ENCODE measurements around the gene VWA8.
"Not testable (repeated sequence)": the region's sequence is repeated elsewhere in the genome, so short reads cannot be mapped to it uniquely, and the experiment has no call there.

The VWA8 gene

DNA sequence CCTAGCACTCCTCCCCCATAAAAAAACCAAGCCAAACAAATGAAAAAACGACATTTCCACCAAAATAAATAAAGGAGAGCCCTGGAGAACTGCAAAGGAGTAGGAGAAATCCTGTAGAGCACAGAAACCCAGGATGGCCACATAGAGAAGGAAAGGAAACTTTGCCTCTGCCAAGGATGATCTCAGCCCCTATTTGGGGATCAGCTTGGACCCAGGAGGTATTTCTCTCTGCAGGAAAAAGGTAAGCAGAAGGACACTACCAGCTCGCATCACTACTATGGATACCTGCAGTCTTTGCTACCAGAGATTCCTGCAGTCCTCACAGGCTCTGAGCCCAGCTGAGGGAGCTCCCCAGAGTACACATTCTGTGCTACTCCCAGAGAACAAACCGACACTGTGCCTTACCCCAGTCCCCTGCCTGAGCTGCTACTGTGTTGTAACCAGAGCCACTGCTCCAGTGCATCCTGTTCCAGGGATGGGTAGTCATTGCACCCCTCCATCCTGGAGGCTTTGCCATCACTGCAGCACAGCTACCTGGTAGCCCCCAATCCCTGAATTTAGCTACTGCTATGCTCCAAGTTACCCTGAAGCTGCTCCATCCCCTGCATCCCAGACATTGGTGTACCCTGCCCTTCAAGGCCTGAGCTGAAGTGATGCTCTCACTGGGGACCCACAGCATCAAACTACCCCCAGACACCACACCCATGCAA lies 41.7 kb downstream of the VWA8 start:
- DNase-seq, result no peak

DNA sequence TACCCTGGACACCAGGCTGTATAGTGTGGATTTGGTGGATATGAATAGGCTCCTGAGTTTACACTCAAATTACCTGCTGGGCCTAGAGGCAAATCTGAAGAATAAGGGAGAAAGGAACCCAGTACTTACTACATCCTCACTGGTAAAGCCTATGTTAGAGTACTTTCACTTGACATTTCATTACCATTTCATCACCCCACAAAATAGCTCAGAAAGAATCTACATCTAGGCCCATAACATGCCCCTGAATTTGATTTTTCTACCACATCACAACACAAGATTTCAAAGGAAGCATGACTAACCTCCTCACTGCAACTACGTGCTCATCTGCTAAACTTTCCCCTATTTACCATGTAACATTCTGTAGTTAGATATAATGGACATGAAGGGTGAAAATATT lies 43.3 kb downstream of the VWA8 start:
- no peak for DNase-seq

DNA sequence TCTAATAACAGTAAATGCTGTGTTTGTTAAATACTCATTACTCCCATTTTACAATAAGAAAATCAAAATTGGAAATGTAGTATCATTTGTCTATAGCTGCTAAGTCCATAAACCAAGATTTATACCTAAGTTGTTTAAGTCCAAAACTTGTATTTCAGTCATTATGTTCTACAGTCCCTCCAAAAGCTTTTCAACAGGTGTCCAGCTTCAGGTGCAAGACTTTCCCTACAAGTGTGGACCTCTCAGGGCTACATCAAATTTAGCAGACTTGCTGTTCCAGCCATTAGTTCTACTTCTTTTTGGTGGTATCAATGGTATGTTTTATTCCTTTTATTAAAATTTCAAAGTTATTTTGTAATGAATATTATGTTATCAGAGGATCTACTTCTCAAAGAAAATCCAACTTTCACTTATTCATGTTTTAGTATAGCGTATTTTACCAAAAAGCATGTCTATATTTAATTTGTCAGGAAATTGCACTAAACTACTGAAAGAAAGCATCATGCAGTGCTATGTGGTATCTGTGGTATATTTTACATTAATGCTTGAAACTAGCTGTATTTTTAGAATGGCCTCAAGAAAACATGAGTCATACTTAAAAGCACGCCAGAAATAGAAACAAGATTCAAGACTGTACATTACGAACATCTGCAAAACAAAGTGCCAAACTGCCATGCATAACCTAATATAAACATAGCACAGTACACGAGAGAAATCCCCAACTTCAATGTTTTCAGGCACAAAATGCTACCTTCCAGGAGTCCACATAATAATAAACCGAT lies 44.5 kb downstream of the VWA8 start:
- no peak for DNase-seq

DNA sequence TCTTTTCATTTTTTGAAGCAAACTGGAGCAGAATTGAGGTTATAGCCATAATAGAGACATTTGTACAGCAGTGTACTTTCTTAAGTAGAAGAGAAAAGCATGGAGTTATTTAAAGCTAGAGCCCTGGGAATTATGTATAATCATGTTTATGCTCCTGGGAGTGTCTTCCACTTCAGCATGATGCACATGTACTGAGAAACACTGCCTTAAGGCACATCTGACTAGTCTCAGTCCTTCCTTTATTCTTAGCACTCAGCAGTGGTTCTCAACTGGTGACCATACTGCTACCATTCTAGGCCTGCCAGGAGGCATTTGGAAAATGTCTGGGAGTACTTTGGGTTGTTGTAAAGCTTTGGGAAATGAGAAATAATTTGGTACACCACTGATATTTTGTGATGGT lies 45.8 kb downstream of the VWA8 start:
- no peak for DNase-seq

DNA sequence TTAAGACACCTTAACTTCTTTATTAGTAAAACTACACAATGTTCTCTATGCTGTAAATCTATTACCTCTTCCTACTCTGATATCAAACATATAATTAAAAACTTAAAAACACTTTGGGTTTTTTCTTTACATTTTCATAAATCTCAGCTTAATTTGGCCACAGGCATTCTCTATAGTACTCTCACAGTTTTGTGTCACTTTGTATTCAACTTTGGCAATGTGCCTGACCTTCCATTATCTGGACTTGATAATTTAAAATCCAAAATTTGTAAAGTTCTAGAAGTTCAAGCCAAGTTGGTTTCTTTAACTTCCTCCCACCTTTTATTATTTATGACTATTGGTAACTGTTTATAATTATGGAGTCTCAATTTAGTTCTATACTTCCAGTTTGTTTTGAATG lies 46.4 kb downstream of the VWA8 start:
- no peak for DNase-seq

DNA sequence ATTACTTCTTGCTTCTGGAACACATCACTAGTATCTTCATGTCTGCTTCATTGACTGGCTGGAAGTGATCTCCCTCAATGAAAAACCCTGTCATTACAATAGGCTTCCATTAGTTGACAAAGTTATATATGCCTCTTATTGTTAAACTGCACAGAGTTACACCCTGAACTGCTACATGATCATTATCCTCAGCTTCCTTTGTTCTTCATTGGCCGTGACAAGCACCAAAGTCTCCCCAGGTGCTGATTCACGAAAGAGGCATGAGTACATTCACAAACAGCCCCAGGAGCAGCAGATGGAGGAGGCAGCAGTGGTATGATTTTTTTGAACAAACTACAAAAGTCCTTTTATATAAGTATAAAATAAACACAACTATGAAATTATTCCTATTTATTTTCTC lies 51.4 kb downstream of the VWA8 start:
- DNase-seq, result no peak

DNA sequence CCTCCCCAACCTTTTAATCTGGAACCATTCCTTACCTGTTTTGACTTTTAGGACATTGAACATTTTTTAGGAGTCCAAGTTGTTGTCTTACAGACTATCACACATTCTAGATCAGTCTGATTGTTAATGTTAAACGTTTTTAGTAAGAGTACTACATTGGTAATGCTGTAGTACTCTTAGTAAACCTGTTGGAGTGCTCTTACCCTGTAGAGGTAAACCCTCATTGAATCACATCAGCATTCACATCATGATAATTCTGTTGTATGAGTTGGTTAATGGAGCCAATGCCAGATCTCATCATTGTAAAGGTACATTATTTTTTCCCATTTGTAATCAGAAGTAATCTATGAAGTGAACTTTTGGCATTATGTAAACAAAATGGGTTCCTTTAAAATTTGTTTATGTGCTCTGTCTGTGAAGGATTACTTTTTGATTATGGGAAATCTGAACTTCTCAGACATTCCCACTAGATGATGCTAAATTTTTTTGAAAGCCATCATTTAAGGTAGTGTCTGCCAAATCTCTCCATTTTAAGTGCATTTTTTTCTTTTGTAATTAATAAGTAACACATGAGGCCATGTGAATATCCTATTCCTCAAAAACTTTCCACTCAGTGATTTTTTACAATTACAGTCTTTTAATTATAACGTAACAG lies 55.2 kb downstream of the VWA8 start:
- no peak for DNase-seq

DNA sequence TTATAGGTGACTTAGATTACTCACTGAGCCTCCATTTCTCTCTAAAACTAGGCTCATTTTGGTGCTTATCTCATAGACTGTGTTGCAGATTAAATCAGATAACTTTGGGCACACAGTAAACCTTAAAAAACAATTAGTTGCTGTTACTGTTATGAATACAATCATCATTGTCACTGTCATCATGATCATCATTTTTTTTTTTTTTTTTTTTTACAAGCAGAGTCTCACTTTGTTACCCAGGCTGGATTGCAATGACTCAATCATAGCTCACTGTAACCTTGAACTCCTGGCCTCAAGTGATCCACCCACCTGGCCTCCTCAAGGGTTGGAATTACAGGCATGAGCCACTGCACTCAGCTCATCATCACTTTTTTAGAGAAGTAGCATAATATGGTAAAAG lies 60.0 kb downstream of the VWA8 start:
- no peak for DNase-seq

DNA sequence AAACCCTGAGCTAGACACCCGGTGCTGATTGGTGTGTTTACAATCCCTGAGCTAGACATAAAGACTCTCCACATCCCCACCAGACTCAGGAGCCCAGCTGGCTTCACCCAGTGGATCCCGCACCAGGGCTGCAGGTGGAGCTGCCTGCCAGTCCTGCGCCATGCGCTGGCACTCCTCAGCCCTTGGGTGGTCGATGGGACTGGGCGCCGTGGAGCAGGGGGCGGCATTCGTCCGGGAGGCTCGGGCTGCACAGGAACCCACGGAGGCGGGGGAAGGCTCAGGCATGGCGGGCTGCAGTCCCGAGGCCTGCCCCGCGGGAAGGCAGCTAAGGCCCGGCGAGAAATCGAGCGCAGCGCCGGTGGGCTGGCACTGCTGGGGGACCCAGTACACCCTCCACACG lies 62.5 kb downstream of the VWA8 start:
- DNase-seq, result not testable (repeated sequence)

DNA sequence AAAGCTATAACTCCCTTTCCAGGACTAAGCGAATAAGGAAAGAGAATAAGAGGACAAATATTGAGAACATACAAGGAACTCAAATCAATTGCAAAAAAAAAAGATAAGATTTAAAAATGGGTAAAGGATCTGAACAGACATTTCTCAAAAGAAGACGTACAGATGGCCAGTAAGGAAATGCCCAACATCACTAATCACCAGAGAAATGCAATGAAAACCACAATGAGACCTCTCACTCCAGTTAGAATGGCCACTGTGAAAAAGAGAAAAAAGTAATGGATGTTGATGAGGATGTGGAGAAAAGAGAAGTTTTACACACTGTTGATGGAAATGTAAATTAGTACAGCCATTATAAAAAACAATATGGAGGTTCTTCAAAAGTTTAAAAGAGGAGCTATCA lies 63.8 kb downstream of the VWA8 start:
- no peak for DNase-seq

DNA sequence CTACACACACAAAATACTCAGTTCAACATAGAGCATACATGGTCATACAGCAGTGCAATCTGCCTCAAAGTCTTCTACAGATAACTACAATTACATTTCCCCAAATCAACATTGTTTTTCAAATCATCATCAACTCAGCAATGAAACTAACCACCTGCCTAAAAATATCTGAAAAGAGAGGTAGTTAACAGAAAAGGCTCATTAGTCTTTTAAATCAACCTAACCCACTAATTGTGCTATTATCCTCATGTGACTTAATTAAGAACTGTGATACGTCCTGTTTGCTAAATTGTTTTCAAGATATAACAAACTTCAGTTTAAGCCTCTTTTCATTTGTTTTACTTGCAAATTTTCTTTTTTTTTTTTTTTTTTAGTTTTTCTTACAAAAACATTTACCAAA lies 65.4 kb downstream of the VWA8 start:
- no peak for DNase-seq

DNA sequence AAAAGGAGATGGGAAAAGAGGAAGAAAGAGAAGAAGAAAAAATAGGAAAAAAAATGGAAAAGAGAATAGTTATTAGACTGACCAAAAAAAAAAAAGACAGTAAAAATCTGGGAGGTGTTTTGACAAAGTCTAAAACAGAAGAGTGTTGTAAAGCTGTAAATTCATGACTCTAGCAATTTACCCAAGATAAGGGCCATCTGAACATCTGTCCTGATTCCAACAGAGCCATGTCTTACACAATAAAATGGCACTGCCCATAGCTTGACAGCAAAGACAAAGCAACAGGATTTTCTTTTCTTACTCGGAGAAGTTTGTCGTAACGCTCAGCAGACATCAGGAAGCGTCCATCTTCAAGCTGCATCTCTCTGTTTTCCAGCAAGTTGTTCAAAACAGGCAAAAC lies 69.8 kb downstream of the VWA8 start:
- no peak for DNase-seq

DNA sequence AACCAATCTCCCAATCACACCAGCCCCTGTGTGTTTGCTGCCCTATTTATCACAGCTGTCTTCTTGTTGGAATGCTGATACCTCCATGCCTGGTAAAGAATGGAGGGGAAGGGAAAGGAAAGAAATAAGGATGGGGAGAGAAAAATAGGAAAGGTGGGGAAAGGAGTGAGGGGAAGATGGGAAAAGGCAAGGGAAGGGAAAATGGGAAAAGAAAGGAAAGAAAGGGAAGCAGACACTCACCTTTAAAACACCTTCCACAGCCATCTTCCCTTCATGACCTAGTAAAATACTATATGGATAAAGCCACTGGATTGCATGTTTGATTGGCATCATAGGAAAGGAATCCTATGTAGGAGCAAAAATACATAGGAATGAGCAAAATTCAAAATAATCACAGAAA lies 77.8 kb downstream of the VWA8 start:
- DNase-seq, result no peak

DNA sequence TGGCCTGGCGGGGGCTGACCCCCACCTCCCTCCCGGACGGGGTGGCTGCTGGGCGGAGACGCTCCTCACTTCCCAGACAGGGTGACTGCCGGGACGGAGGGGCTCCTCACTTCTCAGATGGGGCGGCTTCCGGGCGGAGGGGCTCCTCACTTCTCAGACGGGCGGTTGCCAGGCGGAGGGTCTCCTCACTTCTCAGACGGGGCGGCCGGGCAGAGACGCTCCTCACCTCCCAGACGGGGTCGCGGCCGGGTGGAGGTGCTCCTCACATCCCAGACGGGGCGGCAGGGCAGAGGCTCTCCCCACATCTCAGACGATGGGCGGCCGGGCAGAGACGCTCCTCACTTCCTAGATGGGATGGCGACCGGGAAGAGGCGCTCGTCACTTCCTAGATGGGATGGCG lies 79.0 kb downstream of the VWA8 start:
- not testable (repeated sequence) for DNase-seq

DNA sequence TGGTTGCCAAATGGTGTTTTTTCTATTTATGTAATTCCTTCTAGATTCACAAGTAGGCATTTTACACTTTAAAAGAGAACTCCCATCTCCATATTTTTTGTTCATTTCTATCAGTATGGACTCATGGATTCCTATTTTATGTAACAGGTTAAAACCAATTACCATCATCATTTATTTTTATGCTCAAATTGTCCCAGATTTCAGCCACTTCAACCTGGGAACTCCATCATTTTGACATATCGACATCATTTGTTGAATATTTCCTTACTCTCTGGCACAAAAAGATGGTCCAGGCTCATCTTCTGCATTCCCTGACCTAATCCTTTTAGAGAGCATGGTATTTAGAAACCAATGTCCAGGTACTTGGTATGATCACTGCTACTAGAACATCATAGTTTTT lies 79.9 kb downstream of the VWA8 start:
- no peak for DNase-seq

DNA sequence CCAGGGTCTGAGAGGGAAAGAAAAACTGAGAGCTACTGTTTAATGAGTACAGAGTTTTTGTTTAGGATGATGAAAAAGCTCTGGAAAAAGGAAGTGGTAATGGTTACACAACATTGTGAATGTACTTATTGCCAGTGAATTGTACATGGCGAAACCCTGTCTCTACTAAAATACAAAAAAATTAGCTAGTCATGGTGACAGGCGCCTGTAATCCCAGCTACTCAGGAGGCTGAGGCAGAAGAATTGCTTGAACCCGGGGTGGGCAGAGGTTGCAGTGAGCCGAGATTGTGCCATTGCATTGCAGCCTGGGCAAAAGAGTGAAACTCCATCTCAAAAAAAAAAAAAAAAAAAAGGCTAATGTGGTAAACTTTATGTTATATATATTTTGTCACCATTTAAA lies 96.3 kb downstream of the VWA8 start:
- DNase-seq, result no peak

DNA sequence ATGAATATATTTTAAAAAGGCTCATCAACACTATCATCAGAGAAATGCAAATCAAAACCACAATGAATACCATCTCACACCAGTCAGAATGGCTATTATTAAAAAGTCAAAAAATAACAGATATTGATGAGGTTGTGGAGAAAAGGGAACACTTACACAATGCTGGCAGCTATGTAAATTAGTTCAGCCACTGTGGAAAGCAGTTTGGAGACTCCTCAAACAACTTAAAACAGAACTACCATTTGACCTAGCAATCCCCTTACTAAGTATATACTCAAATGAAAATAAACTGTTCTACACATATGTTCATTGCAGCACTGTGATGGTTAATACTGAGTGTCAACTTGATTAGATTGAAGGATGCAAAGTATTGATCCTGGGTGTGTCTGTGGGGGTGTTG lies 98.2 kb downstream of the VWA8 start:
- not testable (repeated sequence) for DNase-seq

DNA sequence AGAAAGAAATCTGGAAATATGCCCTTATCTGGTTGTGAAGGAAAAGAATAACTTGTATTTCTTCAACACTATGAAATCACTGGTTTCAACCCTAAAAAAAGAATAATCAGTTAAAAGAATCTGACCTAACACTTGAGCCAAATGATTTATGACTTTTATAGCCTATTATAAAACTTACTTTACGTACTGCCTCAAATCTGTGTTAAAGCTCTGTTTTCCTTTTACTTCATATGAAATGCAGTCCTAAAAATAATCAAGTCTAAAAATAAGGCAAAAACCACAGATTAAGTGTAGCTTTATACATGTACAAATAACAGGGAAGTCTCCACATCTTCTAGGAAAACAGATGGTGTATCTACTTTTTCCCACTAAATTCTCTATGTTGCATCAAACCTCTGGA lies 101.3 kb downstream of the VWA8 start:
- DNase-seq, result no peak

DNA sequence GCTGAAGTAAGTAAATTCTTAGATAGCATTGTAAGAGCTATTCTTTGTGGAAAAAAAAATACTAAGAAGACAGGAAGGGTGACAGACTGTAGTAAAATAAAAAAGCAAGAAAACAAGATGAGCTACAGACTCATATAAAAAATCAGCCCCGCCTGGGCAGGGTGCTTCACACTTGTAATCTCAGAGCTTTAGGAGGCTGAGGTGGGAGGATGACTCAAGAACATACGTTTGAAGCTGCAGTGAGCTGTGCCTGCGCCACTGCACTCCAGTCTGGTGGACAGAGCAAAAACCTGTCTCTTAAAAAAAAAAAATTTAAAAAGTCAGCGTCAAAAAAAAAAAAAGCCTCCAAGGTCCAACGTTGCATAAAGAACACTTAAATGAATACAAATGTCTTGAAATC lies 102.1 kb downstream of the VWA8 start:
- DNase-seq, result no peak

DNA sequence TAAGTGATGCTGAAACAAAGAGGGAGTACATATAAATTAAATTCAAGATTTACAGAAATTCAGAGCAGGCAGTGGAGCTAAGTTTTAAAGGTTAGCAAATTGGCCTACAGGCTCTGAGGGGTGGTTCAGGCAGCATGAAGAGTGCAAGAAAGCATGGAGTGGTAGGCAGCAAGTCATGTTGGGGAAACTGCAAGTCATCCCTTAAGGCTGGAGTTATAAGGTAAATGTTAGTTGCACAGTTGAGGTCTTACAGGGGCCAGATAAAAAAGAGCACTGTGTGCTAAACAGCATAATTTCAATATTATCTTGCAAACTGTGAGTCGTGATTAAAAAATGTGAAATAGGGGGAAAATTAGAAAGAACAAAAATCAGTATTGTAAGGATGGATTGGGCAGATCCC lies 106.2 kb downstream of the VWA8 start:
- DNase-seq, result no peak

DNA sequence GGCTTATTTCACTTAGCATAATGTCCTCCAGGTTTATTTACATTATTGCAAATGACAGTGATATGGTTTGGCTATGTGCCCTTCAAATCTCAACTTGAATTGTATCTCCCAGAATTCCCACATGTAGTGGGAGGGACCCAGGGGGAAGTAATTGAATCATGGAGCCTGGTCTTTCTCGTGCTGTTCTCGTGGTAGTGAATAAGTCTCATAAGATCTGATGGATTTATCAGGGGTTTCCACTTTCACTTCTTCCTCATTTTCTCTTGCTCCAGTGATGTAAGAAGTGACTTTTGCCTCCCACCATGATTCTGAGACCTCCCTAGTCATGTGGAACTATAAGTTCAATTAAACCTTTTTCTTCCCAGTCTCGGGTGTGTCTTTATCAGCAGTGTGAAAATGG lies 109.6 kb downstream of the VWA8 start:
- DNase-seq, result no peak

DNA sequence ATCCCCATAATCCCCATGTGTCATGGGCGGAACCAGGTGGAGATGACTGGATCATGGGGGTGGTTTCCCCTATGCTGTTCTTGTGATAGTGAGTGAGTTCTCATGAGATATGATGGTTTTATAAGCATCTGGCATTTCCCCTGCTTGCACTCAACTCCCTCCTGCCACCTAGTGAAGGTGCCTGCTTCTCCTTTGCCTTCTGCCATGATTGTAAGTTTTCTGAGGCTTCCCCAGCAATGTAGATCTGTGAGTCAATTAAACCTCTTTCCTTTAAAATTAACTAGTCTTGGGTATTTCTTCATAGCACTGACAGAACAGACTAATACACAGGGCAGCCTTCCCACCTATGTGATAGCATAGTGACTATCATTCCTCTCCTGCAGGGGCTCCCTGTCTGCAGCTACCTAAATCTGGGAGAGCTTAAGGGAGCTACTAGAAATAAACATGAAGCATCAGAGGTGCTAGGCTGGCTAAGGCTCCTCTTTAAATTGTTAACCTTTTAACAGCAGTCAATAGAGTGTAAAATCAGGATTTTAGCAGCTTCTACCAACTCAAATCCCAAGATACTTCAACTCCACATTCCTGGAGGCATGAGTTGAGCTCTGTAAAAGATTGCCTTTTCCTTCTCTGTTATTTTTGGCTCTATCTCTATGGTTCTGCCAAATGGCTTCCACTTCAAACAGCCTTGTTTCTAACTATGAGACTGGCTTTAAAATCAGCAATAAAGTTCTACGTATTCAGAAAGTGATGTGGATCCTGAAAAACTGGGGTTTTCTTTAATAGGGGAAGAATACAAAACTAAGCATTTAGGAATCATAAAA lies 112.3 kb downstream of the VWA8 start:
- no peak for DNase-seq

DNA sequence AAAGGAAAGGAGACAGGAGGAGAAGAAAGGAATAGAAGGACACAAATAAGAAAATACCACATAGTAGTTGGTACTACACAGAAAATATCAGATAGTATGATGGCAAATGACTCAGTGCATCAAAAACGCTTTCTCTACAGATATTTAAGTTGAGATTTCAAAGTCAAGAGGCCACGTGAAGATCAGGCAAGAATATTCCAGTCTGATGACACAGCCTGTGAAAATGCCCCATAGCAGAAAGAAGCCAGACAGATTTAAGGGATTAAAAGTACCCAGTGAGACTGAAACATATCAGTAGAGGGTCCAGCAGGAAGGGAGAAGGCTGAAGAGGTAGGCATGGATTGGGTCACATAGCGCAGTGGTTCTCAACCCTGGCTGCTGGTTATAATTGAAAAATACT lies 113.7 kb downstream of the VWA8 start:
- no peak for DNase-seq

Data from DMS79 treated with DMSO at 0.1 percent for 48 hours (cell line).